Measurements from ENCODE around the gene CABP7. TPM values are rescaled to one million over a fixed set of nuclear protein-coding genes. Genes with fewer than 3 reads are reported as not detected.

CABP7 gene
- total and polyA plus RNA-seq, 2 of the 8 experiments (the other 6 are each of a cell fraction or from before 2014, with no cell fraction given), result 0.20 to 0.36 TPM

GRCh38 chr22:29722587-29722986, 2.8 kb downstream of the CABP7 start:
- no peak overlapping the region for H4K91ac ChIP-seq (replicated peaks; ENCODE audit: insufficient read length, low read length)
- H2BK12ac ChIP-seq (ENCODE audit: low read depth, low read length), result no peak overlapping the region
- 96% methylated on average over 16 of the region's 16 CpGs; no CpG with 5 or more reads in 1 of the 2 experiments for WGBS, 2 experiments (ENCODE audit: extremely low coverage in 1 of 2, insufficient coverage in 1 of 2, insufficient read length in 1 of 2, insufficient replicate concordance in 2 of 2, low coverage in 1 of 2, low lambda C conversion rate in 2 of 2, missing lambda C conversion rate in 1 of 2)
- H3K23ac ChIP-seq (ENCODE audit: insufficient read length), result no peak overlapping the region
- DNase-seq (ENCODE audit: low read depth in 1 of 2, low spot score in 2 of 2) (no peak), FAIRE-seq (no peak)
- H2AFZ ChIP-seq (ENCODE audit: low read length), result no peak overlapping the region
- no peak overlapping the region for H2BK5ac ChIP-seq (ENCODE audit: low read depth, low read length)
- H3K9ac ChIP-seq (replicated peaks in 1 of 4; ENCODE audit: extremely low read depth in 1 of 4, low read depth in 3 of 4, low read length in 3 of 4), result no peak overlapping the region
- H2BK120ac ChIP-seq (replicated peaks; ENCODE audit: low read depth, low read length), result no peak overlapping the region
- H3K4ac ChIP-seq (replicated peaks; ENCODE audit: insufficient read length, low read depth, low read length), result no peak overlapping the region
- no peak overlapping the region for H2BK20ac ChIP-seq (ENCODE audit: low read length)
- peaks cover 0 to 20% (median 7%) of the 10 kb centered on the region in 4 experiments; a peak in 6 of 7 replicates for H3K4me1 ChIP-seq (replicated peaks in 1 of 4; ENCODE audit: control insufficient read depth in 3 of 4, insufficient read depth in 4 of 4, low read length in 3 of 4)
- no peak overlapping the region for H4K5ac ChIP-seq (ENCODE audit: insufficient read length, low read depth, low read length)
- H3K4me3 ChIP-seq (ENCODE audit: extremely low read depth in 1 of 4, insufficient read depth in 2 of 4, low read depth in 3 of 4, low read length in 4 of 4), result no peak overlapping the region
- no peak overlapping the region for H4K8ac ChIP-seq (ENCODE audit: extremely low read depth, insufficient read depth, low read length)
- H3K36me3 ChIP-seq (ENCODE audit: control insufficient read depth in 2 of 4, insufficient read depth in 4 of 4, low read length in 3 of 4), result no peaks in the 10 kb centered on the region
- H3K9me3 ChIP-seq (ENCODE audit: insufficient read depth in 2 of 2, low read depth in 1 of 2, low read length in 1 of 2), result no peaks in the 10 kb centered on the region
- peak overlapping the region; percentile 19 for H3K18ac ChIP-seq (ENCODE audit: extremely low read depth, low read length)
- ChIA-PET CTCF (ENCODE audit: partially characterized antibody) (interaction anchor here (0.6 to 2.4 kb wide), 9 partner anchors 10 to 97 kb away, joined by 3 to 12 read pairs (median 4); no protein-coding TSS in a partner anchor), POLR2A (ENCODE audit: partially characterized antibody) (no interaction called here)
- no peaks in the 10 kb centered on the region for H3K79me2 ChIP-seq (ENCODE audit: control insufficient read depth in 1 of 2, insufficient read depth in 2 of 2, low read length in 2 of 2)
- H3K27me3 ChIP-seq (replicated peaks in 1 of 4; ENCODE audit: control insufficient read depth in 3 of 4, extremely low read depth in 1 of 4, insufficient read depth in 3 of 4, low read length in 3 of 4), result peaks cover 21 to 45% (median 35%) of the 10 kb centered on the region in 4 experiments
- H2AK5ac ChIP-seq (ENCODE audit: low read depth, low read length), result no peak overlapping the region
- no peak overlapping the region for H2BK15ac ChIP-seq (ENCODE audit: low read length)
- no peak overlapping the region for H3K27ac ChIP-seq (ENCODE audit: low read depth, low read length)
- no peaks in the 10 kb centered on the region for H3K79me1 ChIP-seq (ENCODE audit: low read depth, low read length)
- H3K23me2 ChIP-seq (ENCODE audit: low read depth, low read length), result peaks cover 5% of the 10 kb centered on the region; the same call in 1 of the 2 replicates
- H3K4me2 ChIP-seq (ENCODE audit: insufficient read depth in 1 of 2, low read depth in 2 of 2, low read length in 2 of 2), result no peak overlapping the region
- H3K14ac ChIP-seq (ENCODE audit: insufficient read length), result no peak overlapping the region
- H4K20me1 ChIP-seq (replicated peaks in 1 of 2; ENCODE audit: control insufficient read depth in 1 of 2, insufficient read depth in 2 of 2, low read length in 2 of 2), result peaks cover 1 to 3% of the 10 kb centered on the region in 2 experiments
- no peak overlapping the region for H3K56ac ChIP-seq (replicated peaks; ENCODE audit: insufficient read length, low read depth, low read length)
- TF ChIP-seq FOSL1 (IDR thresholded peaks at IDR 0.05; ENCODE audit: insufficient read depth, low read depth, low read length) (no peak), KDM4A (IDR thresholded peaks at IDR 0.05; ENCODE audit: low read depth, low read length, severe bottlenecking) (no peak), CBX5 (IDR thresholded peaks at IDR 0.05; ENCODE audit: low read depth, low read length) (no peak), SIX5 (IDR thresholded peaks at IDR 0.05; ENCODE audit: low read depth, low read length) (no peak), GABPA (IDR thresholded peaks at IDR 0.05; ENCODE audit: borderline replicate concordance, insufficient read depth, low read length) (no peak), ASH2L (IDR thresholded peaks at IDR 0.05; ENCODE audit: low read length) (no peak), KDM1A (IDR thresholded peaks at IDR 0.05; ENCODE audit: borderline replicate concordance, low read length) (no peak), YY1 (IDR thresholded peaks at IDR 0.05; ENCODE audit: low read depth, low read length) (no peak), EGR1 (IDR thresholded peaks at IDR 0.05; ENCODE audit: borderline replicate concordance, low read depth, low read length) (no peak), CTBP2 (IDR thresholded peaks at IDR 0.05; ENCODE audit: borderline replicate concordance, insufficient read depth, insufficient read length, low read length) (no peak), POLR2AphosphoS5 (IDR thresholded peaks at IDR 0.05; ENCODE audit: low read depth, low read length) (no peak)
- TF ChIP-seq, protein P1, sequence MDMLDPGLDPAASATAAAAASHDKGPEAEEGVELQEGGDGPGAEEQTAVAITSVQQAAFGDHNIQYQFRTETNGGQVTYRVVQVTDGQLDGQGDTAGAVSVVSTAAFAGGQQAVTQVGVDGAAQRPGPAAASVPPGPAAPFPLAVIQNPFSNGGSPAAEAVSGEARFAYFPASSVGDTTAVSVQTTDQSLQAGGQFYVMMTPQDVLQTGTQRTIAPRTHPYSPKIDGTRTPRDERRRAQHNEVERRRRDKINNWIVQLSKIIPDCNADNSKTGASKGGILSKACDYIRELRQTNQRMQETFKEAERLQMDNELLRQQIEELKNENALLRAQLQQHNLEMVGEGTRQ (IDR thresholded peaks at IDR 0.05; ENCODE audit: low read length), result no peak
- TF ChIP-seq, protein P2, sequence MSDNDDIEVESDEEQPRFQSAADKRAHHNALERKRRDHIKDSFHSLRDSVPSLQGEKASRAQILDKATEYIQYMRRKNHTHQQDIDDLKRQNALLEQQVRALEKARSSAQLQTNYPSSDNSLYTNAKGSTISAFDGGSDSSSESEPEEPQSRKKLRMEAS (IDR thresholded peaks at IDR 0.05), result no peak

Data from H1 (cell line).